Breast epithelium (tissue), 4 donors: ENCODE measurements around the gene TLE6. TPM values are rescaled to one million over a fixed set of nuclear protein-coding genes. Genes with fewer than 3 reads are reported as not detected.
"Not testable (repeated sequence)": the region's sequence is repeated elsewhere in the genome, so short reads cannot be mapped to it uniquely, and the experiment has no call there.

Experiments
- DNase-seq, 2 donors: peaks; one replicate each; pipeline ENCODE4 v3.0.0-alpha.2; 2019; ENCODE audit warnings: low spot score in 2 of 2
- H3K27ac ChIP-seq, 2 donors: fragments of 200-600 bp; sonication (generic) in 1 of 2; one replicate each; pipeline ENCODE4 v1.5.1; 2016 to 2019; ENCODE audit warnings: mild to moderate bottlenecking in 1 of 2
- H3K27me3 ChIP-seq, 2 donors: fragments of 200-600 bp; sonication (generic) in 1 of 2; one replicate each; pipeline versions ENCODE4 v1.5.1 to v1.6.0; 2017 to 2019; ENCODE audit warnings: control low read depth in 1 of 2, mild to moderate bottlenecking in 1 of 2
- H3K36me3 ChIP-seq: fragments of 200-600 bp; one replicate; pipeline ENCODE4 v1.5.1; 2019
- H3K4me1 ChIP-seq, 2 donors: fragments of 200-600 bp; sonication (generic); one replicate each; pipeline ENCODE4 v1.5.1; 2016 to 2019; ENCODE audit warnings: control low read depth in 1 of 2
- H3K4me3 ChIP-seq, 3 donors: fragments of 200-600 bp; sonication (generic); 1 replicate in 2 of 3; 2 replicates in 1 of 3; pipeline ENCODE4 v1.5.1; 2016 to 2019; ENCODE audit warnings: mild to moderate bottlenecking in 3 of 3, moderate library complexity in 2 of 3
- H3K9me3 ChIP-seq, 2 donors: fragments of 200-600 bp; sonication (generic) in 1 of 2; one replicate each; pipeline ENCODE4 v1.5.1; 2016 to 2019; ENCODE audit warnings: control low read depth in 1 of 2
- POLR2A ChIP-seq: fragments of 450-650 bp; IDR thresholded peaks from one replicate; pipeline ENCODE4 v1.6.1; 2016; ENCODE audit warnings: antibody characterized with exemption, mild to moderate bottlenecking, moderate library complexity
- POLR2AphosphoS5 ChIP-seq, 3 donors: sonication (generic); formaldehyde crosslinking; IDR thresholded peaks; one replicate each; pipeline ENCODE4 v1.6.1; 2017; ENCODE audit warnings: antibody characterized with exemption in 3 of 3
- intact Hi-C: fragments of 100-400 bp; cut with DNase I; formaldehyde crosslinking; loops from one replicate; pipeline ENCODE4 v1.15.1; 2023; ENCODE audit warnings: low total_unique reads
- total RNA-seq, 3 donors: library from RNA; depleted of rRNA; stranded (reverse); fragments of >200 nt; gene quantifications; one replicate each; pipeline ENCODE4 v1.1.0, GENCODE V29; 2016
- TF ChIP-seq, protein P1 (sequence below), 3 donors: fragments of 450-650 bp; IDR thresholded peaks; one replicate each; pipeline ENCODE4 v1.5.1; 2016 to 2017; ENCODE audit warnings: antibody characterized with exemption in 3 of 3, mild to moderate bottlenecking in 3 of 3, moderate library complexity in 3 of 3

The TLE6 gene
- total RNA-seq, 3 donors from 2014 or later = 1.6 to 4.3 (median 3.2) TPM

DNA sequence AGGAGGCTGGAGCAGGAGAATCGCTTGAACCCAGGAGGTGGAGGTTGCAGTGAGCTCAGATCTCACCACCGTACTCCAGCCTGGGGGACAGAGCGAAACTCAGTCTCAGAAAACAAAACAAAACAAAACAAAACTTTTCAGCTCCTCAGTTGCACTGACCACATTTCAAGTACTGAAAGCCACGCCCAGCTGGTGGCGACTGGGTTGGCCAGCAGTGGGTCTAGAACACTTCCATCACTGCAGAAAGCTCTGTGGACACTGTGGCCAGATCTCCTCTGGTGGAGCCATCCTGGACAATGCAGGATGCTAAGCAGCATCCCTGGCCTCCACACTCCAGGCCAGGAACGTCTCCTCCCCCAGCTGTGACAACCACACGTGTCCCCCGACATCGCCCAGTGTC, 30.6 kb downstream of the TLE6 start:
- Histone ChIP-seq H3K27me3 (no peaks in the 10 kb centered on the region), H3K27ac (no peak overlapping the region), H3K9me3 (no peaks in the 10 kb centered on the region), H3K4me3 (no peak overlapping the region), H3K36me3 (no peaks in the 10 kb centered on the region), H3K4me1 (no peaks in the 10 kb centered on the region)
- DNase-seq = no peak
- intact Hi-C loops = no loop called here
- TF ChIP-seq, protein P1, sequence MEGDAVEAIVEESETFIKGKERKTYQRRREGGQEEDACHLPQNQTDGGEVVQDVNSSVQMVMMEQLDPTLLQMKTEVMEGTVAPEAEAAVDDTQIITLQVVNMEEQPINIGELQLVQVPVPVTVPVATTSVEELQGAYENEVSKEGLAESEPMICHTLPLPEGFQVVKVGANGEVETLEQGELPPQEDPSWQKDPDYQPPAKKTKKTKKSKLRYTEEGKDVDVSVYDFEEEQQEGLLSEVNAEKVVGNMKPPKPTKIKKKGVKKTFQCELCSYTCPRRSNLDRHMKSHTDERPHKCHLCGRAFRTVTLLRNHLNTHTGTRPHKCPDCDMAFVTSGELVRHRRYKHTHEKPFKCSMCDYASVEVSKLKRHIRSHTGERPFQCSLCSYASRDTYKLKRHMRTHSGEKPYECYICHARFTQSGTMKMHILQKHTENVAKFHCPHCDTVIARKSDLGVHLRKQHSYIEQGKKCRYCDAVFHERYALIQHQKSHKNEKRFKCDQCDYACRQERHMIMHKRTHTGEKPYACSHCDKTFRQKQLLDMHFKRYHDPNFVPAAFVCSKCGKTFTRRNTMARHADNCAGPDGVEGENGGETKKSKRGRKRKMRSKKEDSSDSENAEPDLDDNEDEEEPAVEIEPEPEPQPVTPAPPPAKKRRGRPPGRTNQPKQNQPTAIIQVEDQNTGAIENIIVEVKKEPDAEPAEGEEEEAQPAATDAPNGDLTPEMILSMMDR (IDR thresholded peaks at IDR 0.05) = no peak
- TF ChIP-seq POLR2AphosphoS5 (IDR thresholded peaks at IDR 0.05) = no peak

- intact Hi-C loops = no loop called here
- H3K27me3 ChIP-seq = no peaks in the 10 kb centered on the region
- TF ChIP-seq POLR2A = no peak
- no peak for TF ChIP-seq POLR2AphosphoS5 (IDR thresholded peaks at IDR 0.05)
- TF ChIP-seq, protein P1 (IDR thresholded peaks at IDR 0.05) = no peak
- no peak overlapping the region for H3K4me3 ChIP-seq
- no peak for DNase-seq
- no peaks in the 10 kb centered on the region for H3K9me3 ChIP-seq
- H3K4me1 ChIP-seq = no peaks in the 10 kb centered on the region
- H3K27ac ChIP-seq = no peak overlapping the region
- H3K36me3 ChIP-seq = no peaks in the 10 kb centered on the region
Measured at GRCh38 chr19:3008994-3009393, 31.6 kb downstream of the TLE6 start.

- Histone ChIP-seq H3K4me3 (no peak overlapping the region), H3K9me3 (no peaks in the 10 kb centered on the region), H3K27me3 (no peaks in the 10 kb centered on the region), H3K27ac (no peak overlapping the region), H3K4me1 (no peaks in the 10 kb centered on the region), H3K36me3 (no peaks in the 10 kb centered on the region)
- DNase-seq = no peak
- TF ChIP-seq POLR2AphosphoS5 (IDR thresholded peaks at IDR 0.05) (no peak), POLR2A (no peak)
- TF ChIP-seq, protein P1 (IDR thresholded peaks at IDR 0.05) = no peak
- intact Hi-C loops = no loop called here
Measured at GRCh38 chr19:3010871-3011270, 33.5 kb downstream of the TLE6 start.

GRCh38 chr19:3012059-3012458, 34.7 kb downstream of the TLE6 start:
- H3K27me3 ChIP-seq, H3K27ac ChIP-seq, DNase-seq, H3K4me3 ChIP-seq, H3K4me1 ChIP-seq, H3K36me3 ChIP-seq, H3K9me3 ChIP-seq, intact Hi-C loops: not testable (repeated sequence)

DNA sequence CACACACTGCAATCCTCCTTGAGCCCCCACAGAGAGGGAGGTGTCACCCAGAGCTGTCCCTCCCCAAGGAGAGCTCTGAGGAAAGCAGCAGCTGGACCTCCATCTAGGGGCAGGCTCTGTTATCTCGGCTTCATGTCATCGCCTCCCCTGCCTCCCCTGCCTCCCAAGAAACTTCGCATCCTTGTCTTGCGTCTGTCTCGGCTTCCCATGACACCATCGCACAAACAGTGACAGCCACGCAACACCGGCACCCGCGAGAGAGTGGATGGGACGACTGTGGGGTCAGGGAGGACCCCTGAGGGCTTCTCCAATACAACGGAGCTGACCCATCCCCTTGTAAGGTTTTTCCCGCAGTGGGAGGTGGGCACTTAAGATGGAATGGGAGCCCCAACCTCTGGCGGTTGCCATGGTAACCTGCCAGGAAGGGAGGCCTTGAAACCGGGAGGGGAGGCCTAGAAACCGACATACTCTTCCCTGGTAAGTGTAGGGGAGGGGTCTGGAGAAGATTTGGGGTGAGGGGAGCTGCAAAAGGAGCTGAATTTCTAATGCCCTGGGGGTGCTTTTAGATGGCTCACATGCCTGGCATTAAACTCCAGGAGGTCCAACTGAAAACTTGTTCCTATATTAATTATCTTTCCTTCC, 35.4 kb downstream of the TLE6 start:
- Histone ChIP-seq H3K9me3 (no peaks in the 10 kb centered on the region), H3K36me3 (no peaks in the 10 kb centered on the region), H3K4me1 (no peaks in the 10 kb centered on the region), H3K4me3 (no peak overlapping the region), H3K27ac (no peak overlapping the region), H3K27me3 (no peaks in the 10 kb centered on the region)
- TF ChIP-seq POLR2A = no peak
- TF ChIP-seq POLR2AphosphoS5 (IDR thresholded peaks at IDR 0.05) = no peak
- TF ChIP-seq, protein P1 (IDR thresholded peaks at IDR 0.05) = no peak
- no peak for DNase-seq
- intact Hi-C loops = no loop called here

GRCh38 chr19:3013263-3013725, 35.9 kb downstream of the TLE6 start:
- Histone ChIP-seq H3K4me1 (no peaks in the 10 kb centered on the region), H3K27ac (no peak overlapping the region), H3K36me3 (no peaks in the 10 kb centered on the region), H3K9me3 (no peaks in the 10 kb centered on the region), H3K4me3 (no peak overlapping the region), H3K27me3 (no peaks in the 10 kb centered on the region)
- TF ChIP-seq POLR2A (no peak), POLR2AphosphoS5 (IDR thresholded peaks at IDR 0.05) (no peak)
- TF ChIP-seq, protein P1 (IDR thresholded peaks at IDR 0.05) = no peak
- DNase-seq = no peak
- intact Hi-C loops = no loop called here
